Neuron (in vitro differentiated cells): Measurements from ENCODE around the gene PCDHGB2.
"Not testable (repeated sequence)": the region's sequence is repeated elsewhere in the genome, so short reads cannot be mapped to it uniquely, and the experiment has no call there.

ENCODE experiments used
- H2AFZ ChIP-seq: one replicate; pipeline ENCODE4 v1.6.1; 2013; ENCODE audit warnings: low read depth, mild to moderate bottlenecking, inconsistent platforms, low read length, moderate library complexity
- H3K27me3 ChIP-seq: one replicate; pipeline ENCODE4 v1.6.1; 2013; ENCODE audit warnings: low read length; ENCODE audit not compliant: insufficient read depth
- H3K36me3 ChIP-seq: one replicate; pipeline ENCODE4 v1.6.1; 2013; ENCODE audit warnings: low read length; ENCODE audit not compliant: insufficient read depth
- H3K4me1 ChIP-seq: one replicate; pipeline ENCODE4 v1.6.1; 2013; ENCODE audit warnings: low read length; ENCODE audit not compliant: insufficient read depth
- H3K4me3 ChIP-seq: 2 replicates; pipeline ENCODE4 v1.5.1; 2013; ENCODE audit warnings: mild to moderate bottlenecking, low read length, moderate library complexity
- H3K9me3 ChIP-seq: one replicate; pipeline ENCODE4 v1.6.1; 2013; ENCODE audit warnings: low read length

PCDHGB2 gene

GRCh38 chr5:141359790-141360426, at the start of gene PCDHGB2:
PCDHGB2 (plus strand) TSS chr5:141359994; CDS start chr5:141360136, 142 bp downstream.
- H3K36me3 ChIP-seq, result no peaks in the 10 kb centered on the region
- peaks cover 47% of the 10 kb centered on the region for H3K9me3 ChIP-seq
- H3K4me3 ChIP-seq, result no peak within 1 kb of the TSS
- H3K4me1 ChIP-seq, result no peaks in the 10 kb centered on the region
- no peak within 1 kb of the TSS for H2AFZ ChIP-seq
- H3K27me3 ChIP-seq, result no peaks in the 10 kb centered on the region

- H3K36me3 ChIP-seq, result peaks cover 37% of the 10 kb centered on the region
- peaks cover 40% of the 10 kb centered on the region for H3K9me3 ChIP-seq
- H3K4me3 ChIP-seq, result no peak overlapping the region
- H3K4me1 ChIP-seq, result peaks cover 3% of the 10 kb centered on the region
- H3K27me3 ChIP-seq, result no peaks in the 10 kb centered on the region
- no peak overlapping the region for H2AFZ ChIP-seq
Observed at GRCh38 chr5:141313711-141314110, 46.1 kb upstream of the PCDHGB2 start.

- Histone ChIP-seq H3K36me3 (peaks cover 47% of the 10 kb centered on the region), H3K9me3 (peaks cover 45% of the 10 kb centered on the region)
- not testable (repeated sequence) for H3K4me3 ChIP-seq, H3K4me1 ChIP-seq, H3K27me3 ChIP-seq, H2AFZ ChIP-seq
Observed at GRCh38 chr5:141316963-141317362, 42.8 kb upstream of the PCDHGB2 start.

GRCh38 chr5:141319202-141319601, 40.6 kb upstream of the PCDHGB2 start:
- no peak overlapping the region for H2AFZ ChIP-seq
- H3K36me3 ChIP-seq, result peaks cover 41% of the 10 kb centered on the region
- no peaks in the 10 kb centered on the region for H3K27me3 ChIP-seq
- H3K9me3 ChIP-seq, result peaks cover 41% of the 10 kb centered on the region
- peak overlapping the region; percentile 88 for H3K4me3 ChIP-seq
- peaks cover 3% of the 10 kb centered on the region for H3K4me1 ChIP-seq

GRCh38 chr5:141319699-141320098, 40.1 kb upstream of the PCDHGB2 start:
- Histone ChIP-seq H3K9me3 (peaks cover 40% of the 10 kb centered on the region), H3K36me3 (peaks cover 40% of the 10 kb centered on the region), H2AFZ (no peak overlapping the region), H3K4me3 (peak overlapping the region; percentile 88), H3K27me3 (no peaks in the 10 kb centered on the region), H3K4me1 (peaks cover 3% of the 10 kb centered on the region)

- Histone ChIP-seq H3K9me3 (peaks cover 33% of the 10 kb centered on the region), H2AFZ (peak within 1 kb of the TSS; percentile 75)
Observed at GRCh38 chr5:141320225-141321169, 39.3 kb upstream of the PCDHGB2 start, which contains the start of gene TAF7. TAF7 (minus strand) TSS chr5:141320784; CDS start chr5:141320044, 740 bp downstream.

GRCh38 chr5:141322261-141322660, 37.5 kb upstream of the PCDHGB2 start:
- Histone ChIP-seq H3K9me3 (peaks cover 28% of the 10 kb centered on the region), H3K27me3 (no peaks in the 10 kb centered on the region), H3K4me3 (no peak overlapping the region), H3K4me1 (peaks cover 3% of the 10 kb centered on the region), H2AFZ (no peak overlapping the region), H3K36me3 (peaks cover 22% of the 10 kb centered on the region)

More at GRCh38 chr5:141320225-141321169, 39.3 kb upstream of the PCDHGB2 start, which contains the start of gene TAF7:
- H3K4me1 ChIP-seq, result peaks cover 3% of the 10 kb centered on the region
- peak within 1 kb of the TSS; percentile 88 for H3K4me3 ChIP-seq
- H3K27me3 ChIP-seq, result no peaks in the 10 kb centered on the region
- H3K36me3 ChIP-seq, result peaks cover 32% of the 10 kb centered on the region

GRCh38 chr5:141326088-141326854, 33.5 kb upstream of the PCDHGB2 start:
- H3K4me3 ChIP-seq, result no peak overlapping the region

GRCh38 chr5:141328231-141328630, 31.6 kb upstream of the PCDHGB2 start:
- Histone ChIP-seq H3K27me3 (no peaks in the 10 kb centered on the region), H2AFZ (no peak overlapping the region), H3K4me1 (no peaks in the 10 kb centered on the region), H3K4me3 (no peak overlapping the region), H3K9me3 (peaks cover 20% of the 10 kb centered on the region), H3K36me3 (no peaks in the 10 kb centered on the region)

More at GRCh38 chr5:141326088-141326854, 33.5 kb upstream of the PCDHGB2 start:
- no peaks in the 10 kb centered on the region for H3K36me3 ChIP-seq
- no peak overlapping the region for H2AFZ ChIP-seq
- H3K9me3 ChIP-seq, result peaks cover 14% of the 10 kb centered on the region
- H3K4me1 ChIP-seq, result no peaks in the 10 kb centered on the region
- no peaks in the 10 kb centered on the region for H3K27me3 ChIP-seq

- Histone ChIP-seq H3K9me3 (peaks cover 20% of the 10 kb centered on the region), H3K27me3 (no peaks in the 10 kb centered on the region), H3K4me1 (no peaks in the 10 kb centered on the region), H3K4me3 (no peak within 1 kb of the TSS), H3K36me3 (no peaks in the 10 kb centered on the region), H2AFZ (no peak within 1 kb of the TSS)
Observed at GRCh38 chr5:141330299-141331080, 29.3 kb upstream of the PCDHGB2 start, which contains the start of gene PCDHGA1. PCDHGA1 (plus strand) TSS chr5:141330514.

GRCh38 chr5:141332571-141332970, 27.2 kb upstream of the PCDHGB2 start:
- H3K27me3 ChIP-seq, H3K36me3 ChIP-seq, H3K4me3 ChIP-seq, H3K4me1 ChIP-seq, H2AFZ ChIP-seq: not testable (repeated sequence)
- peaks cover 12% of the 10 kb centered on the region for H3K9me3 ChIP-seq
